ENCODE measurements around the gene PLEK2. TPM values are rescaled to one million over a fixed set of nuclear protein-coding genes. Genes with fewer than 3 reads are reported as not detected.
"Not testable (repeated sequence)": the region's sequence is repeated elsewhere in the genome, so short reads cannot be mapped to it uniquely, and the experiment has no call there.

Gene PLEK2
- total RNA-seq, 5 donors from 2014 or later (not counting 1 experiment from before 2014, with no cell fraction given), result 0.79 to 4.0 (median 3.5) TPM

- H3K4me3 Mint-ChIP-seq; H3K4me1 Mint-ChIP-seq; H3K27ac Mint-ChIP-seq; CTCF ChIA-PET; H3K27me3 Mint-ChIP-seq; H3K4me1 ChIP-seq (ENCODE audit: control insufficient read depth in 1 of 2, extremely low read depth in 1 of 2, insufficient read depth in 2 of 2, low read length in 2 of 2); H3K36me3 Mint-ChIP-seq; H3K27ac ChIP-seq (ENCODE audit: low read length); H3K9me3 Mint-ChIP-seq; H3K9me3 ChIP-seq; POLR2A ChIA-PET; H3K27me3 ChIP-seq (replicated peaks in 1 of 2; ENCODE audit: control insufficient read depth in 2 of 2, extremely low read depth in 1 of 2, insufficient read depth in 2 of 2, low read length in 1 of 2); ATAC-seq (replicated peaks in 1 of 4); H3K4me3 ChIP-seq (ENCODE audit: control insufficient read depth in 1 of 2, extremely low read depth in 1 of 2, low read length in 1 of 2); DNase-seq; H3K36me3 ChIP-seq (ENCODE audit: control insufficient read depth in 2 of 2, extremely low read depth in 1 of 2, insufficient read depth in 1 of 2, low read length in 1 of 2): not testable (repeated sequence)
- WGBS (ENCODE audit: insufficient coverage), result 80% methylated on average over 2 of the region's 6 CpGs
These were observed 39.7 kb upstream of the PLEK2 start for GRCh38 chr14:67451667-67452066.

GRCh38 chr14:67449096-67449495, 37.1 kb upstream of the PLEK2 start:
- Histone ChIP-seq H3K4me3 (ENCODE audit: control insufficient read depth in 1 of 2, extremely low read depth in 1 of 2, low read length in 1 of 2) (no peak overlapping the region), H3K27me3 (replicated peaks in 1 of 2; ENCODE audit: control insufficient read depth in 2 of 2, extremely low read depth in 1 of 2, insufficient read depth in 2 of 2, low read length in 1 of 2) (peaks cover 0 to 9% of the 10 kb centered on the region in 2 experiments), H3K4me1 (ENCODE audit: control insufficient read depth in 1 of 2, extremely low read depth in 1 of 2, insufficient read depth in 2 of 2, low read length in 2 of 2) (no peaks in the 10 kb centered on the region), H3K36me3 (ENCODE audit: control insufficient read depth in 2 of 2, extremely low read depth in 1 of 2, insufficient read depth in 1 of 2, low read length in 1 of 2) (no peaks in the 10 kb centered on the region), H3K27ac (ENCODE audit: low read length) (no peak overlapping the region), H3K9me3 (no peaks in the 10 kb centered on the region)
- no peaks in the 10 kb centered on the region for H3K4me1 Mint-ChIP-seq
- POLR2A ChIA-PET, result interaction anchor here in 1 of 2 donors (0.6 kb wide), 1 partner anchor 810 kb away, joined by 4 read pairs; no protein-coding TSS in a partner anchor
- H3K4me3 Mint-ChIP-seq, result no peak overlapping the region
- no peaks in the 10 kb centered on the region for H3K36me3 Mint-ChIP-seq
- ATAC-seq (replicated peaks in 1 of 4), result no peak
- peaks cover 5 to 17% of the 10 kb centered on the region in 2 donors for H3K27me3 Mint-ChIP-seq
- no peak overlapping the region for H3K27ac Mint-ChIP-seq
- DNase-seq, result no peak
- peaks cover 0 to 6% (median 4%) of the 10 kb centered on the region in 3 donors for H3K9me3 Mint-ChIP-seq
- 94% methylated on average over 2 of the region's 2 CpGs for WGBS (ENCODE audit: insufficient coverage)
- CTCF ChIA-PET, result interaction anchor here in 1 of 2 donors (0.6 kb wide), 1 partner anchor 1081 kb away, joined by 3 read pairs; no protein-coding TSS in a partner anchor

- no peaks in the 10 kb centered on the region for H3K36me3 Mint-ChIP-seq
These were observed 35.0 kb upstream of the PLEK2 start for GRCh38 chr14:67447033-67447381.

GRCh38 chr14:67446371-67447032, 34.5 kb upstream of the PLEK2 start:
- ATAC-seq (replicated peaks in 1 of 4) (no peak), DNase-seq (no peak)
- Mint-ChIP-seq H3K4me3 (no peak overlapping the region), H3K4me1 (no peaks in the 10 kb centered on the region), H3K36me3 (no peaks in the 10 kb centered on the region), H3K27me3 (peaks cover 8 to 24% of the 10 kb centered on the region in 2 donors), H3K27ac (no peak overlapping the region), H3K9me3 (peaks cover 0 to 6% (median 4%) of the 10 kb centered on the region in 3 donors)
- H3K27ac ChIP-seq (ENCODE audit: low read length), result no peak overlapping the region
- H3K27me3 ChIP-seq (replicated peaks in 1 of 2; ENCODE audit: control insufficient read depth in 2 of 2, extremely low read depth in 1 of 2, insufficient read depth in 2 of 2, low read length in 1 of 2), result no peaks in the 10 kb centered on the region
- no peaks in the 10 kb centered on the region for H3K36me3 ChIP-seq (ENCODE audit: control insufficient read depth in 2 of 2, extremely low read depth in 1 of 2, insufficient read depth in 1 of 2, low read length in 1 of 2)
- no peaks in the 10 kb centered on the region for H3K9me3 ChIP-seq
- POLR2A ChIA-PET, result no interaction called here
- H3K4me3 ChIP-seq (ENCODE audit: control insufficient read depth in 1 of 2, extremely low read depth in 1 of 2, low read length in 1 of 2), result no peak overlapping the region
- CTCF ChIA-PET, result no interaction called here
- 89% methylated on average over 3 of the region's 8 CpGs for WGBS (ENCODE audit: insufficient coverage)
- H3K4me1 ChIP-seq (ENCODE audit: control insufficient read depth in 1 of 2, extremely low read depth in 1 of 2, insufficient read depth in 2 of 2, low read length in 2 of 2), result no peaks in the 10 kb centered on the region

More at GRCh38 chr14:67447033-67447381, 35.0 kb upstream of the PLEK2 start:
- Mint-ChIP-seq H3K4me3 (no peak overlapping the region), H3K27ac (no peak overlapping the region), H3K4me1 (no peaks in the 10 kb centered on the region), H3K9me3 (peaks cover 0 to 6% (median 4%) of the 10 kb centered on the region in 3 donors), H3K27me3 (peaks cover 8 to 24% of the 10 kb centered on the region in 2 donors)
- no peak for ATAC-seq (replicated peaks in 1 of 4)
- Histone ChIP-seq H3K27me3 (replicated peaks in 1 of 2; ENCODE audit: control insufficient read depth in 2 of 2, extremely low read depth in 1 of 2, insufficient read depth in 2 of 2, low read length in 1 of 2) (no peaks in the 10 kb centered on the region), H3K4me1 (ENCODE audit: control insufficient read depth in 1 of 2, extremely low read depth in 1 of 2, insufficient read depth in 2 of 2, low read length in 2 of 2) (no peaks in the 10 kb centered on the region), H3K27ac (ENCODE audit: low read length) (no peak overlapping the region), H3K36me3 (ENCODE audit: control insufficient read depth in 2 of 2, extremely low read depth in 1 of 2, insufficient read depth in 1 of 2, low read length in 1 of 2) (no peaks in the 10 kb centered on the region), H3K9me3 (no peaks in the 10 kb centered on the region), H3K4me3 (ENCODE audit: control insufficient read depth in 1 of 2, extremely low read depth in 1 of 2, low read length in 1 of 2) (no peak overlapping the region)
- POLR2A ChIA-PET, result no interaction called here
- CTCF ChIA-PET, result no interaction called here
- DNase-seq, result no peak
- no CpG with 5 or more reads among the region's 1 CpG for WGBS (ENCODE audit: insufficient coverage)

- H3K27ac Mint-ChIP-seq, result no peak overlapping the region
- Histone ChIP-seq H3K36me3 (ENCODE audit: control insufficient read depth in 2 of 2, extremely low read depth in 1 of 2, insufficient read depth in 1 of 2, low read length in 1 of 2) (no peaks in the 10 kb centered on the region), H3K4me1 (ENCODE audit: control insufficient read depth in 1 of 2, extremely low read depth in 1 of 2, insufficient read depth in 2 of 2, low read length in 2 of 2) (no peaks in the 10 kb centered on the region), H3K27me3 (replicated peaks in 1 of 2; ENCODE audit: control insufficient read depth in 2 of 2, extremely low read depth in 1 of 2, insufficient read depth in 2 of 2, low read length in 1 of 2) (no peaks in the 10 kb centered on the region), H3K4me3 (ENCODE audit: control insufficient read depth in 1 of 2, extremely low read depth in 1 of 2, low read length in 1 of 2) (no peak overlapping the region), H3K27ac (ENCODE audit: low read length) (no peak overlapping the region), H3K9me3 (no peaks in the 10 kb centered on the region)
- ChIA-PET CTCF (no interaction called here), POLR2A (interaction anchor here in 1 of 2 donors (0.7 kb wide), 1 partner anchor 19 kb away, joined by 3 read pairs; no protein-coding TSS in a partner anchor)
- H3K36me3 Mint-ChIP-seq, result no peaks in the 10 kb centered on the region
- H3K4me3 Mint-ChIP-seq, result no peak overlapping the region
- no peaks in the 10 kb centered on the region for H3K4me1 Mint-ChIP-seq
- 80% methylated on average over 2 of the region's 3 CpGs for WGBS (ENCODE audit: insufficient coverage)
- ATAC-seq (replicated peaks in 1 of 4) (no peak), DNase-seq (no peak)
- peaks cover 8 to 24% of the 10 kb centered on the region in 2 donors for H3K27me3 Mint-ChIP-seq
- H3K9me3 Mint-ChIP-seq, result no peaks in the 10 kb centered on the region
These were observed 32.4 kb upstream of the PLEK2 start for GRCh38 chr14:67444395-67444794.

GRCh38 chr14:67442139-67442906, 30.4 kb upstream of the PLEK2 start:
- ATAC-seq (replicated peaks in 1 of 4), result no peak
- no peak overlapping the region for H3K4me3 ChIP-seq (ENCODE audit: control insufficient read depth in 1 of 2, extremely low read depth in 1 of 2, low read length in 1 of 2)
- ChIA-PET CTCF (interaction anchor here in 1 of 2 donors (0.6 kb wide), 1 partner anchor 170 kb away, joined by 3 read pairs; no protein-coding TSS in a partner anchor), POLR2A (no interaction called here)
- 62% methylated on average over 6 of the region's 8 CpGs for WGBS (ENCODE audit: insufficient coverage)
- Mint-ChIP-seq H3K9me3 (no peaks in the 10 kb centered on the region), H3K4me3 (no peak overlapping the region), H3K27ac (no peak overlapping the region), H3K4me1 (no peaks in the 10 kb centered on the region), H3K27me3 (peaks cover 12 to 22% of the 10 kb centered on the region in 2 donors), H3K36me3 (no peaks in the 10 kb centered on the region)
- H3K4me1 ChIP-seq (ENCODE audit: control insufficient read depth in 1 of 2, extremely low read depth in 1 of 2, insufficient read depth in 2 of 2, low read length in 2 of 2), result no peaks in the 10 kb centered on the region
- no peaks in the 10 kb centered on the region for H3K27me3 ChIP-seq (replicated peaks in 1 of 2; ENCODE audit: control insufficient read depth in 2 of 2, extremely low read depth in 1 of 2, insufficient read depth in 2 of 2, low read length in 1 of 2)
- H3K9me3 ChIP-seq, result no peaks in the 10 kb centered on the region
- H3K36me3 ChIP-seq (ENCODE audit: control insufficient read depth in 2 of 2, extremely low read depth in 1 of 2, insufficient read depth in 1 of 2, low read length in 1 of 2), result no peaks in the 10 kb centered on the region
- no peak overlapping the region for H3K27ac ChIP-seq (ENCODE audit: low read length)
- no peak for DNase-seq

All from T-cell (primary cell).